Esophagus muscularis mucosa (tissue), 4 donors: ENCODE measurements around the gene RAX.

ENCODE experiments used
- EP300 ChIP-seq: sonication (generic); formaldehyde crosslinking; IDR thresholded peaks from one replicate; pipeline ENCODE4 v1.6.1; 2017; ENCODE audit warnings: antibody characterized with exemption
- POLR2A ChIP-seq: fragments of 450-650 bp; IDR thresholded peaks from one replicate; pipeline ENCODE4 v1.6.1; 2017; ENCODE audit warnings: antibody characterized with exemption, moderate library complexity, mild to moderate bottlenecking, low read depth
- POLR2AphosphoS5 ChIP-seq, 2 donors: sonication (generic); formaldehyde crosslinking; IDR thresholded peaks; one replicate each; pipeline ENCODE4 v1.6.1; 2017; ENCODE audit warnings: antibody characterized with exemption in 2 of 2
- TF ChIP-seq, protein P1 (sequence below), 3 experiments: fragments of 200-600 bp in 2 of 3; fragments of 450-650 bp in 1 of 3; sonication (generic) in 2 of 3; IDR thresholded peaks; one replicate each; pipeline ENCODE4 v1.5.1; 2017 to 2019; ENCODE audit warnings: antibody characterized with exemption in 3 of 3, mild to moderate bottlenecking in 2 of 3, moderate library complexity in 1 of 3

GRCh38 chr18:59246796-59247195, 26.5 kb downstream of the RAX start:
- TF ChIP-seq, protein P1, sequence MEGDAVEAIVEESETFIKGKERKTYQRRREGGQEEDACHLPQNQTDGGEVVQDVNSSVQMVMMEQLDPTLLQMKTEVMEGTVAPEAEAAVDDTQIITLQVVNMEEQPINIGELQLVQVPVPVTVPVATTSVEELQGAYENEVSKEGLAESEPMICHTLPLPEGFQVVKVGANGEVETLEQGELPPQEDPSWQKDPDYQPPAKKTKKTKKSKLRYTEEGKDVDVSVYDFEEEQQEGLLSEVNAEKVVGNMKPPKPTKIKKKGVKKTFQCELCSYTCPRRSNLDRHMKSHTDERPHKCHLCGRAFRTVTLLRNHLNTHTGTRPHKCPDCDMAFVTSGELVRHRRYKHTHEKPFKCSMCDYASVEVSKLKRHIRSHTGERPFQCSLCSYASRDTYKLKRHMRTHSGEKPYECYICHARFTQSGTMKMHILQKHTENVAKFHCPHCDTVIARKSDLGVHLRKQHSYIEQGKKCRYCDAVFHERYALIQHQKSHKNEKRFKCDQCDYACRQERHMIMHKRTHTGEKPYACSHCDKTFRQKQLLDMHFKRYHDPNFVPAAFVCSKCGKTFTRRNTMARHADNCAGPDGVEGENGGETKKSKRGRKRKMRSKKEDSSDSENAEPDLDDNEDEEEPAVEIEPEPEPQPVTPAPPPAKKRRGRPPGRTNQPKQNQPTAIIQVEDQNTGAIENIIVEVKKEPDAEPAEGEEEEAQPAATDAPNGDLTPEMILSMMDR (IDR thresholded peaks at IDR 0.05) = no peak
- TF ChIP-seq EP300 = no peak
- TF ChIP-seq POLR2AphosphoS5 (IDR thresholded peaks at IDR 0.05) = no peak
- TF ChIP-seq POLR2A = no peak
